ENCODE measurements around the gene CSNK1G3. TPM values are rescaled to one million over a fixed set of nuclear protein-coding genes. Genes with fewer than 3 reads are reported as not detected.

Gene CSNK1G3
- total RNA-seq, 4 donors from 2014 or later = 23.1 to 45.6 (median 30.5) TPM

DNA sequence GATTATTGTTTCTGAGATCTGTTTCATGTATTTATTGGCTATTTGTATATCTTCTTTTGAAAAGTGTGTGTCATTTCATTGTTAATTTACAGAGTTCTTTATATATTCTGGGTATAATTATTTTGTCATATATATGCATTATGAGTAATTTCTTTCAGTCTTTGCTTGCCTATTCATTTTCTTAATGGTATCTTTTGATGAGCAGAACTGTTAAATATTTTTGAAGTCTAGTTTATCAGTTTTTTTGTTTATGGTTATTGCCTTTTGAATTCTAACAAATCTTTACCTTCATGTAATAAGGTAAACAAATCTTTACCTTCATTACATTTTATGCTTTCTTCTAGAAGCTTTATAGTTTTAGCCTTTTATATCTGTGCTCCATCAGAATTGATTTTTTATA, 66.4 kb downstream of the CSNK1G3 start:
- no peak for DNase-seq (ENCODE audit: low spot score in 2 of 2)
- no peak overlapping the region for H3K4me3 ChIP-seq
- no peaks in the 10 kb centered on the region for H3K4me1 ChIP-seq
- H3K36me3 ChIP-seq = peaks cover 8% of the 10 kb centered on the region
- H3K27me3 ChIP-seq = no peaks in the 10 kb centered on the region
- TF ChIP-seq POLR2A (IDR thresholded peaks at IDR 0.05) (no peak), POLR2AphosphoS5 (IDR thresholded peaks at IDR 0.05) (no peak), EP300 (IDR thresholded peaks at IDR 0.05) (no peak)
- TF ChIP-seq, protein P1, sequence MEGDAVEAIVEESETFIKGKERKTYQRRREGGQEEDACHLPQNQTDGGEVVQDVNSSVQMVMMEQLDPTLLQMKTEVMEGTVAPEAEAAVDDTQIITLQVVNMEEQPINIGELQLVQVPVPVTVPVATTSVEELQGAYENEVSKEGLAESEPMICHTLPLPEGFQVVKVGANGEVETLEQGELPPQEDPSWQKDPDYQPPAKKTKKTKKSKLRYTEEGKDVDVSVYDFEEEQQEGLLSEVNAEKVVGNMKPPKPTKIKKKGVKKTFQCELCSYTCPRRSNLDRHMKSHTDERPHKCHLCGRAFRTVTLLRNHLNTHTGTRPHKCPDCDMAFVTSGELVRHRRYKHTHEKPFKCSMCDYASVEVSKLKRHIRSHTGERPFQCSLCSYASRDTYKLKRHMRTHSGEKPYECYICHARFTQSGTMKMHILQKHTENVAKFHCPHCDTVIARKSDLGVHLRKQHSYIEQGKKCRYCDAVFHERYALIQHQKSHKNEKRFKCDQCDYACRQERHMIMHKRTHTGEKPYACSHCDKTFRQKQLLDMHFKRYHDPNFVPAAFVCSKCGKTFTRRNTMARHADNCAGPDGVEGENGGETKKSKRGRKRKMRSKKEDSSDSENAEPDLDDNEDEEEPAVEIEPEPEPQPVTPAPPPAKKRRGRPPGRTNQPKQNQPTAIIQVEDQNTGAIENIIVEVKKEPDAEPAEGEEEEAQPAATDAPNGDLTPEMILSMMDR (IDR thresholded peaks at IDR 0.05) = no peak
- H3K9me3 ChIP-seq = no peaks in the 10 kb centered on the region
- no peak overlapping the region for H3K27ac ChIP-seq

DNA sequence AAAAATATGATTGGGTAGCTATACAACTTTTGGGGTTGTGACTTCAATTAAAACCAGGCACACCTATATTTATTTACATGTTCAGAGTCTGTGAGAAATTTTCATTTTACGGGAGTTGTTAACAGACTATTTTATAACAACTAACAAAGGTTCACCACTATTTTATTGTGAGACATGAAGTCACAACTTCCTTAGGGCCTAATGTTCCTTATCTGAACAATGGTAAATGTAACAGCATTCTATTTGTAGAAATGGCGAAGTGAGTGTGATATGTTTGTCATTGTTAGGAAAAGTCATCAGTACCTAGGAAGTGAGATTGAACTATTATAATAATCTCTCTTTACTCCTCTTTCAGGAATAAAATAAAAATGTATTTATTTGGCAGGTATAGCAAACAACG, 67.4 kb downstream of the CSNK1G3 start:
- DNase-seq (ENCODE audit: low spot score in 2 of 2) = no peak
- H3K27ac ChIP-seq = no peak overlapping the region
- WGBS = 85% methylated on average over 3 of the region's 3 CpGs
- no peaks in the 10 kb centered on the region for H3K9me3 ChIP-seq
- TF ChIP-seq POLR2AphosphoS5 (IDR thresholded peaks at IDR 0.05) (no peak), POLR2A (IDR thresholded peaks at IDR 0.05) (no peak), EP300 (IDR thresholded peaks at IDR 0.05) (no peak)
- TF ChIP-seq, protein P1 (IDR thresholded peaks at IDR 0.05) = no peak
- H3K4me3 ChIP-seq = no peak overlapping the region
- H3K36me3 ChIP-seq = peaks cover 8% of the 10 kb centered on the region
- H3K4me1 ChIP-seq = no peaks in the 10 kb centered on the region
- H3K27me3 ChIP-seq = no peaks in the 10 kb centered on the region

DNA sequence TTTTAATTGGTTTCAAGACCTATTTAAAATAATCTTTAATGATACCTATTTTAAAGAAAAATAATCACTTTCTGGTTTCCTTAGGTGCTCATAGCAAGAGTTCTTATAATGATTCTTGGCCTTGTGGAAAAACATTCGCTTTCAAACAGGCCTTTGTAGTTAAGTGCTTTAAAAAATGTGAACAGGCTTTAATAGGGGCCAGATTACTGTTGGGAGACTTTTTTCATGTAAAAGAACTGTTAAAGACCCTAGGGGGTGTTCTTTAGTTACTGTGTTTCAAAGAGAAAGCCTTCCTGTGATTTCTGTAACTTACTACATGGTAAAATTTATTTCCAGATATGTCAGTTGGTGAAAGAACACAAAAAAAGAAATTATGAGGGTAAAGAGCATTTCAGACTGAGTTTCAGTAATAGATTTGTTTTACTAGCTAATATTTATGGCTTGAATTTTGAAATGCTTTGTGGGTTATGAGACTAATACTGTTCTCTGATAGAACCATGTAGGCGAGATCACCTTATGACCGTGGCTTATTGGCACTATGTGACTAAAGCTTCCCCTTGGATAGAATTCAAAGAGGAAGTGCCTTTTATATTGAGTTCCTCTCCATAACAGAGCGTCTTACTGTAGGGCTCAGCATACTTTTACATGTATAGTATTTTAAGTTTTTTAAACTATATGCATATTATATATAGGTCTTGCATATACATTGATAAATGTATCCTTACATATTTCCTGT, 70.7 kb downstream of the CSNK1G3 start:
- Histone ChIP-seq H3K36me3 (no peaks in the 10 kb centered on the region), H3K27ac (no peak overlapping the region), H3K27me3 (no peaks in the 10 kb centered on the region), H3K9me3 (no peaks in the 10 kb centered on the region), H3K4me3 (no peak overlapping the region), H3K4me1 (no peaks in the 10 kb centered on the region)
- DNase-seq (ENCODE audit: low spot score in 2 of 2) = no peak
- WGBS = 87% methylated on average over 4 of the region's 4 CpGs
- TF ChIP-seq EP300 (IDR thresholded peaks at IDR 0.05) (no peak), POLR2AphosphoS5 (IDR thresholded peaks at IDR 0.05) (no peak), POLR2A (IDR thresholded peaks at IDR 0.05) (no peak)
- TF ChIP-seq, protein P1 (IDR thresholded peaks at IDR 0.05) = no peak

DNA sequence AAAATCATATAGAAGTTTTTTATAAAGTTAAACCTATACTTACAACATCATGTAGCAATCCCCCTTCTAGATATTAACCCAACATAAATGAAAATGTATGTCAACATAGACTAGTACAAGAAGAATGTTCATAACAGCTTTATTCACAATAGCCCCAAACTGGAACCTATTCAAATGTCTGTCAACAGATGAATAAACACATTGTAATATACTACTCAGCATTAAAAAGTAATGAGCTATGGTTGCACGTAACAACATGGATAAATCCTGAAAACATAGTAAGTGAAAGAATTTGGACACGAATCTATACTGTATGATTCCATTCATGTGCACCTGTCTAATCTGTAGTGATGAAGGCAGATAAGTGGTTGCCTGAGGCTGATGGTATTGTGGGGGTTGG, 73.9 kb downstream of the CSNK1G3 start:
- H3K4me1 ChIP-seq = no peaks in the 10 kb centered on the region
- no peaks in the 10 kb centered on the region for H3K9me3 ChIP-seq
- DNase-seq (ENCODE audit: low spot score in 2 of 2) = no peak
- no peak overlapping the region for H3K4me3 ChIP-seq
- H3K27ac ChIP-seq = no peak overlapping the region
- WGBS = 81% methylated on average over 2 of the region's 2 CpGs
- H3K27me3 ChIP-seq = no peaks in the 10 kb centered on the region
- H3K36me3 ChIP-seq = no peaks in the 10 kb centered on the region
- no peak for TF ChIP-seq EP300 (IDR thresholded peaks at IDR 0.05)
- TF ChIP-seq POLR2AphosphoS5 (IDR thresholded peaks at IDR 0.05) = no peak
- TF ChIP-seq, protein P1 (IDR thresholded peaks at IDR 0.05) = no peak
- TF ChIP-seq POLR2A (IDR thresholded peaks at IDR 0.05) = no peak

GRCh38 chr5:123594434-123594833, 82.5 kb downstream of the CSNK1G3 start:
- no peaks in the 10 kb centered on the region for H3K27me3 ChIP-seq
- no peaks in the 10 kb centered on the region for H3K9me3 ChIP-seq
- no peaks in the 10 kb centered on the region for H3K4me1 ChIP-seq
- peaks cover 14% of the 10 kb centered on the region for H3K36me3 ChIP-seq
- no peak for DNase-seq (ENCODE audit: low spot score in 2 of 2)
- no peak overlapping the region for H3K4me3 ChIP-seq
- H3K27ac ChIP-seq = no peak overlapping the region
- TF ChIP-seq, protein P1 (IDR thresholded peaks at IDR 0.05) = no peak
- no peak for TF ChIP-seq EP300 (IDR thresholded peaks at IDR 0.05)
- TF ChIP-seq POLR2AphosphoS5 (IDR thresholded peaks at IDR 0.05) = no peak
- TF ChIP-seq POLR2A (IDR thresholded peaks at IDR 0.05) = no peak

All from suprapubic skin (tissue), 4 donors.